OCI-LY1 (cell line): Measurements from ENCODE around the gene MIB2.

Source experiments
- H2AFZ ChIP-seq: fragments of 200-600 bp; sonication (generic), shearing (Covaris generic); 2 replicates; pipeline ENCODE4 v1.6.0; 2014; ENCODE audit warnings: antibody characterized with exemption, mild to moderate bottlenecking, low read length
- H3F3A ChIP-seq: fragments of 200-600 bp; sonication (generic), shearing (Covaris generic); 2 replicates; pipeline ENCODE4 v1.6.0; 2014; ENCODE audit warnings: mild to moderate bottlenecking, antibody characterized with exemption, low read length, moderate library complexity; ENCODE audit not compliant: insufficient read depth
- H3K27ac ChIP-seq: fragments of 200-600 bp; sonication (generic); 2 replicates; pipeline ENCODE4 v1.5.1; 2014; ENCODE audit warnings: low read length, mixed run types, mild to moderate bottlenecking, low read depth; ENCODE audit not compliant: poor library complexity, severe bottlenecking
- H3K27me3 ChIP-seq: fragments of 200-600 bp; sonication (generic); 2 replicates; pipeline ENCODE4 v1.6.0; 2014; ENCODE audit warnings: antibody characterized with exemption, mild to moderate bottlenecking, low read length, moderate library complexity; ENCODE audit not compliant: insufficient read depth
- H3K36me3 ChIP-seq: fragments of 200-600 bp; sonication (generic); 2 replicates; pipeline ENCODE4 v1.6.1; 2014; ENCODE audit warnings: mild to moderate bottlenecking, antibody characterized with exemption, low read length, moderate library complexity, mixed read lengths; ENCODE audit not compliant: insufficient read depth
- H3K4me1 ChIP-seq: fragments of 200-600 bp; sonication (generic); 2 replicates; pipeline ENCODE4 v1.5.1; 2014; ENCODE audit warnings: mild to moderate bottlenecking, low read length, moderate library complexity; ENCODE audit not compliant: insufficient read depth, severe bottlenecking
- H3K4me2 ChIP-seq: fragments of 200-600 bp; sonication (generic), shearing (Covaris generic); 2 replicates; pipeline ENCODE4 v1.6.1; 2014; ENCODE audit warnings: low read length
- H3K4me3 ChIP-seq: fragments of 200-600 bp; sonication (generic); 2 replicates; pipeline ENCODE4 v1.5.1; 2014; ENCODE audit warnings: low read length, low read depth, mild to moderate bottlenecking, mixed read lengths; ENCODE audit not compliant: poor library complexity, severe bottlenecking
- H3K79me2 ChIP-seq: fragments of 200-600 bp; shearing (Covaris generic); 2 replicates; pipeline ENCODE4 v1.6.1; 2016; ENCODE audit warnings: mixed run types, low read length, mixed read lengths; ENCODE audit not compliant: insufficient read depth
- H3K9ac ChIP-seq: fragments of 200-600 bp; sonication (generic), shearing (Covaris generic); 2 replicates; pipeline ENCODE4 v1.6.1; 2014; ENCODE audit warnings: mild to moderate bottlenecking, low read length, mixed read lengths
- H3K9me2 ChIP-seq: fragments of 200-600 bp; sonication (generic), shearing (Covaris generic); 2 replicates; pipeline ENCODE4 v1.6.1; 2014; ENCODE audit warnings: low read depth, mild to moderate bottlenecking, low read length, mixed read lengths
- H3K9me3 ChIP-seq: fragments of 200-600 bp; shearing (Covaris generic); 2 replicates; pipeline ENCODE4 v1.6.1; 2014; ENCODE audit warnings: low read length, mixed read lengths
- H4K20me1 ChIP-seq: fragments of 200-600 bp; sonication (generic), shearing (Covaris generic); 2 replicates; pipeline ENCODE4 v1.6.0; 2016; ENCODE audit warnings: mild to moderate bottlenecking, low read length; ENCODE audit not compliant: insufficient read depth
- CTCF ChIP-seq: fragments of 200-600 bp; sonication (generic), shearing (Covaris generic); IDR thresholded peaks from 2 replicates; pipeline ENCODE4 v1.5.1; 2017; ENCODE audit warnings: mild to moderate bottlenecking, antibody characterized with exemption, low read length, moderate library complexity, mixed read lengths
- EZH2 ChIP-seq: fragments of 200-600 bp; sonication (generic), shearing (Covaris generic); IDR thresholded peaks from 2 replicates; pipeline ENCODE4 v1.8.0; 2017; ENCODE audit warnings: borderline replicate concordance, mixed run types, mild to moderate bottlenecking, antibody characterized with exemption, low read length, moderate library complexity, mixed read lengths

The MIB2 gene

GRCh38 chr1:1625404-1625775 is 10.1 kb downstream of the MIB2 start:
- Histone ChIP-seq H3K79me2 (no peaks in the 10 kb centered on the region), H3K36me3 (no peaks in the 10 kb centered on the region), H3K4me3 (no peak overlapping the region), H2AFZ (no peak overlapping the region), H3K4me1 (peaks cover 24% of the 10 kb centered on the region), H3K4me2 (no peak overlapping the region), H3K27me3 (no peaks in the 10 kb centered on the region; the same call in 1 of the 2 replicates), H3K9me3 (no peaks in the 10 kb centered on the region), H3K9me2 (no peaks in the 10 kb centered on the region), H3F3A (no peaks in the 10 kb centered on the region), H4K20me1 (no peaks in the 10 kb centered on the region), H3K27ac (no peak overlapping the region), H3K9ac (no peak overlapping the region)
- TF ChIP-seq EZH2 (no peak), CTCF (no peak)

- Histone ChIP-seq H3F3A (no peaks in the 10 kb centered on the region), H3K9me2 (no peaks in the 10 kb centered on the region), H3K9ac (no peak overlapping the region), H3K36me3 (no peaks in the 10 kb centered on the region), H3K9me3 (no peaks in the 10 kb centered on the region), H3K27me3 (no peaks in the 10 kb centered on the region; the same call in 1 of the 2 replicates), H3K4me1 (peaks cover 28% of the 10 kb centered on the region), H3K79me2 (no peaks in the 10 kb centered on the region), H2AFZ (no peak overlapping the region), H3K4me2 (no peak overlapping the region), H3K4me3 (no peak overlapping the region), H3K27ac (no peak overlapping the region), H4K20me1 (no peaks in the 10 kb centered on the region)
- TF ChIP-seq EZH2 (no peak), CTCF (no peak)
Measured at GRCh38 chr1:1625824-1626206, 10.5 kb downstream of the MIB2 start.

- no peak overlapping the region for H3K4me2 ChIP-seq
- no peak overlapping the region for H3K4me3 ChIP-seq
- peaks cover 29% of the 10 kb centered on the region for H3K4me1 ChIP-seq
- no peak overlapping the region for H3K9ac ChIP-seq
- H3K36me3 ChIP-seq: no peaks in the 10 kb centered on the region
- no peaks in the 10 kb centered on the region for H3K79me2 ChIP-seq
- H2AFZ ChIP-seq: no peak overlapping the region
- H3K9me2 ChIP-seq: no peaks in the 10 kb centered on the region
- H4K20me1 ChIP-seq: no peaks in the 10 kb centered on the region
- H3K9me3 ChIP-seq: no peaks in the 10 kb centered on the region
- no peaks in the 10 kb centered on the region for H3F3A ChIP-seq
- TF ChIP-seq CTCF (no peak), EZH2 (no peak)
- no peaks in the 10 kb centered on the region for H3K27me3 ChIP-seq
- H3K27ac ChIP-seq: no peak overlapping the region
Measured at GRCh38 chr1:1626207-1627141, 11.2 kb downstream of the MIB2 start.
